Activated naive CD8-positive, alpha-beta T cell treated with anti-CD3 and anti-CD28 coated beads for 36 hours (primary cell): ENCODE data around the gene ARL15. TPM values are rescaled to one million over a fixed set of nuclear protein-coding genes. Genes with fewer than 3 reads are reported as not detected.
A peak's percentile ranks its signal among the peaks of the same experiment; 100 is the strongest.

Experiments used
- DNase-seq: peaks from one replicate; pipeline ENCODE4 v3.0.0; 2021
- H3K27ac Mint-ChIP-seq: one replicate; pipeline ENCODE4 v1.8.0; 2022; ENCODE audit warnings: mild to moderate bottlenecking, moderate library complexity, mixed read lengths
- H3K27me3 Mint-ChIP-seq: one replicate; pipeline ENCODE4 v1.8.0; 2022; ENCODE audit warnings: mild to moderate bottlenecking, mixed read lengths
- H3K36me3 Mint-ChIP-seq: one replicate; pipeline ENCODE4 v1.8.0; 2021; ENCODE audit warnings: mild to moderate bottlenecking, mixed read lengths
- H3K4me1 Mint-ChIP-seq: one replicate; pipeline ENCODE4 v1.8.0; 2021; ENCODE audit warnings: mixed read lengths
- H3K4me3 Mint-ChIP-seq: one replicate; pipeline ENCODE4 v1.8.0; 2022; ENCODE audit warnings: mild to moderate bottlenecking, moderate library complexity, mixed read lengths
- H3K9me3 Mint-ChIP-seq: one replicate; pipeline ENCODE4 v1.8.0; 2022; ENCODE audit warnings: mixed read lengths
- total RNA-seq, 2 experiments: library from RNA; stranded (reverse); gene quantifications; one replicate each; pipeline ENCODE4 v1.2.3, GENCODE V29; 2021

The ARL15 gene
- total RNA-seq, 2 experiments from 2014 or later: 4.1 to 5.5 TPM

DNA sequence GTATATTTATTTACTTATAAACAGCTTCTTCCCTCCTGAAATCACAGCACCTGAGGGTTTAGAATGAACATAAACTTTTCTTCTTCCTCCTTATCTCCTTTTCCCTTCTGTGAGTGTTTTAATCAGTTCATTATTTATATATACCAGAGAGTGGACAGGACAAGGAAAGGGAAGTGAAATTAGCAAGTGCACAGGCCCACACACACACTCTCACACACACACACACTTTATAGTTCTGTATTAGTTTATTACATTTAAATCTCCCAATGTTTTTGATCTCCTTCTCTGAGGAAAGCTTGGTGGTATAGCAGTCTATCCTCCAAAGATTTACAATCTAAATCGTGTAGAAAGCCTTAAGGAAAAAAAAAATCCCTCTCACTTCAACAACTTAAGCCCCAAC is 396.4 kb downstream of the ARL15 start:
- Mint-ChIP-seq H3K9me3 (no peaks in the 10 kb centered on the region), H3K4me1 (no peaks in the 10 kb centered on the region), H3K27me3 (no peaks in the 10 kb centered on the region), H3K27ac (no peak overlapping the region), H3K36me3 (no peaks in the 10 kb centered on the region), H3K4me3 (no peak overlapping the region)
- DNase-seq: no peak

DNA sequence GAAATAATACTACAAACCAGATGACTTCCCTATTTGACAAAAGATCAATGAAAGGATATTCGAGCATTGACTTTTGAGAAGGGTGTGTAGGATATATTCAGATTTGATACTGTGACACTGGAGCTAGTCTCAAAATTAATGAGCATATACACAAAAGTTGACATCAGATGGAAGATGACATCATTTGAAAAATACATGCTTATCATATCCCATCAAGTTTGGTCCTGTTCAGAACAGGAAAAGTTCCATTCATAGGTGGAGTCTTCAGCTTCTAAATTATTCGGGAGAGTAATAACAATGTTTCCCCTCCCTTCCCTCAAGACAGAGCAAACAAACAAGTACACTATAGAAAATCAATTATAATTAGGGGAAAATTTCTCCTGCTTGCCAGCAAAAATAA is 401.6 kb downstream of the ARL15 start:
- H3K4me1 Mint-ChIP-seq: peaks cover 6% of the 10 kb centered on the region
- H3K4me3 Mint-ChIP-seq: no peak overlapping the region
- no peak for DNase-seq
- H3K27me3 Mint-ChIP-seq: no peaks in the 10 kb centered on the region
- H3K9me3 Mint-ChIP-seq: no peaks in the 10 kb centered on the region
- peaks cover 5% of the 10 kb centered on the region for H3K36me3 Mint-ChIP-seq
- H3K27ac Mint-ChIP-seq: no peak overlapping the region

DNA sequence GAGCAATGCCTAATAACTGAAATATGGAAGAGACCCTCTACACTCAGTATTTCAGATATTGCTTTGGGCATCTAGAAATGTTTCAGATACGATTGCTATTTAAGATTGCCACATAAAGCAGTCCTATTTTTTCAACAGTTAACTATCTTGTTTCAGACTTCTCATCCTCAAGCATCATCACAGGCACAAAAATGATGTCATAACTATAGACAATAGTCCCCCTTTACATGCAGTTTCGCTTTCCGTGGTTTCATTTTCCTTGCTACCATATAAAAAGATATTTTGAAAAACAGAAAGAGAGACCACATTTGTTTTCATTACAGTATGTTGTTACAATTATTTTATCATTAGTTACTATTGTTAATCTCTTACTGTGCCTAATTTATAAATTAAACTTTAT is 402.5 kb downstream of the ARL15 start:
- Mint-ChIP-seq H3K36me3 (peaks cover 5% of the 10 kb centered on the region), H3K27ac (no peak overlapping the region), H3K4me1 (peaks cover 6% of the 10 kb centered on the region), H3K27me3 (no peaks in the 10 kb centered on the region), H3K9me3 (no peaks in the 10 kb centered on the region), H3K4me3 (no peak overlapping the region)
- DNase-seq: no peak

DNA sequence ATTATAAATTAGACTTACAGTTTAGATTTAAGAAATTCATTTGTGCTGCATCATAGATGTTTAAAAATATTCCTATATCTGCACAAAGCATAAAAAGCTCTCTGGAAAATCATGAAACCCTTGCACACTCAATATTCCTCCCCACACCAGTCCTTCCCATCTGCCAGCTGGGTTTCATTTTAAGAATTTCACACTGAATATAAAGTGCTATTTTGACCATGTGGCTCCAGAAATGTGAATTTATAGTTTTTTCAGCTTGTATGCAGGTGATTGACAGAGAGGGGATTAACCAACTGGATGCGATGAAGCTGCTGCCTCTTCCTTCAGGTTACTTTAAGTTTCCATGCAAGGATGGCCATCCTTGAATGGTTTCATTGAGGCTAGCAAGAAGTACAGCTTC is 403.6 kb downstream of the ARL15 start:
- no peaks in the 10 kb centered on the region for H3K9me3 Mint-ChIP-seq
- no peaks in the 10 kb centered on the region for H3K27me3 Mint-ChIP-seq
- H3K36me3 Mint-ChIP-seq: peaks cover 5% of the 10 kb centered on the region
- H3K4me3 Mint-ChIP-seq: no peak overlapping the region
- no peak for DNase-seq
- no peak overlapping the region for H3K27ac Mint-ChIP-seq
- peaks cover 6% of the 10 kb centered on the region for H3K4me1 Mint-ChIP-seq

DNA sequence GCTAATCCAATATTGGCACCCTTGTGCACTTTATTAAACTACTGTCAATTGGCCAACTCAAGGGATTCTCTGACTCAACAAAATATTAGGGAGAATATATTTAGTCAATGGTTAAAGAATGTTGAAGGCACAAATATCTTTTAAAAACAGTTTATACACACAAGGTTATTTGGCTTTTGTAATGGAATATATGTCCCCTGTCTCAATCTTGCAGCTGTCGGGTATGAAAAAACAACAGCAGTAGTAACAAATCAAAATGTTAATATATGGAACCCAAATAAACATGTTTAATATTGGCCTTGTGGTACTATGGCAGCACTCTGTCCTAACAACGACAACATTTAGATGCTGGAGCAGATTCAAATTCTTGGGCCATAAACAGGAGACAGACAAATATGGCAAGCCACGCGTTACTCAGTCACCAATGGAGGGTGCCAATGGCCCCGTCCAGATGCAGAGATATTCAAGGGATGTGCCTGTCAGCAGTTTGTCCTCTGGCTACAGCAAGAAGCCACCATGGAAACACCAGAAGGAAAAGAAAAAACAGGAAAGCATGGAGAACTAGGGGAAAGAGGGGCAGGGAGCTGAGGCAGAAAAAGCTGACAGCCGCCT is 408.0 kb downstream of the ARL15 start:
- Mint-ChIP-seq H3K36me3 (peaks cover 4% of the 10 kb centered on the region), H3K4me1 (peaks cover 2% of the 10 kb centered on the region), H3K9me3 (no peaks in the 10 kb centered on the region), H3K27me3 (no peaks in the 10 kb centered on the region), H3K4me3 (no peak overlapping the region), H3K27ac (no peak overlapping the region)
- no peak for DNase-seq

DNA sequence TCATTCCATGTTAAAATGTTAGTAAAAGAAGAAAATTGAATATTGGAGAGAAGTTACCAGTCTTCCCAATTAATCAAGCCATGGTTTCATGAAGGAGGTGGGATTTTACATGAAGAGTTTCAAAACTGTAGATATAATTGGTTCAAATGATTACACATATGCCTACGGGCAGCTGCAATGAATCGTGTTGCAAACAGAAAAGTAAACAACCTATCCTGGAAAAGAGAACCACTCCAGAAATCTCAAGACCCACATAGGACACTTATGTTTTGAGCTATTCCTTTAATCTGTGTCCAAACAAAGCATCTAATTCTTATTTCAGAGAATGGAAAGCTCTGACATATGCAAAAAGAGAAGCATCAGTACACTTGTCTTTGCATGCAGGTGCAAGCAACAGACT is 409.7 kb downstream of the ARL15 start:
- Mint-ChIP-seq H3K27ac (no peak overlapping the region), H3K9me3 (no peaks in the 10 kb centered on the region), H3K36me3 (peaks cover 1% of the 10 kb centered on the region), H3K4me3 (no peak overlapping the region), H3K27me3 (no peaks in the 10 kb centered on the region), H3K4me1 (no peaks in the 10 kb centered on the region)
- DNase-seq: no peak

DNA sequence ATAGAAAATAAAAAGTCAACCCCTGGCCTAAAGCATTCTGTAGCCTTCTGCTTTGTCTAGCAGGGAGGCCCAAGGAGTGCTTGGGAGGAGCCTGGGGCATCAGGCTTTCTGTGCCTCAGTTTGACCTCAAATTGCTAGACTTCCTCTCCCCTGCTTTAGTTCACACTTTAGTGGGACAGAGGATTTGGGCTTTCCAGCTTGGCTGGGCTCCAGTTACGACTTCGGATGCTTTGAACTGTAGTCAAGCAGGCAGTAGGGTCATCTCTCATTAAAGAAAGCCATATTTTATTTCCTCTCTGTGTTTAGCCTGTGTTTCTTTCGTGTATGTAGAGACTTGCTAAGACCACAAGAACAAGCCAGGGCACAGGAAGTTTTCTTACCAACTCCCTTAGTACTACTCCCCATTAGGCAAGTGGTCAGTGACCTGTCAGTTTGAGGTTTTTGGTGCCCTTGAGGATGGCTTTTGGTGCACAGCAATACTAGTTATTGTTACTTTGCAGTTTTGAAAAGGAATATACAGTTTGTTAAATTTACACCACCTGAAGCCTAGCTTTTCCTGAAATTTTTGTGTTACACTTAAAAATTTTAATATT is 415.2 kb downstream of the ARL15 start:
- Mint-ChIP-seq H3K4me1 (no peaks in the 10 kb centered on the region), H3K27ac (no peak overlapping the region), H3K27me3 (no peaks in the 10 kb centered on the region), H3K9me3 (no peaks in the 10 kb centered on the region), H3K4me3 (no peak overlapping the region), H3K36me3 (peaks cover 1% of the 10 kb centered on the region)
- no peak for DNase-seq

DNA sequence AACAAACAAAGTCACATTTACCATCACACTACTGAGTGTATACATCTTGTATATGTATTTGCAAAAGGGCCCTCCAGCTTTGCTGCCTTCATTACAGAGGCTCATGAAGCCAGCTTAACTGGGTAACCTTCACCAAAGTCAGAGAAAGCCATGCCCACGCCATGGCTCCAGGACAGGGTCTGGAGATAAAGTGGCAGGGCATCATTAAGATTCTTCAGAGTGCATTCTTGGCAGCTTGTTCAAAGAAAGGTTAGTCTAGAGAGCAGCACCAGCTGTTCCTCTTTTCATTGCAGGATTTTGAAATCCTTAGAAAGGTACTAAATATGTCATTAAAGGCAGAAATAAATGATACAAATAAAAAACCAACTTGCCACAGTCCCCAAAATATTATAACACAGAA is 416.7 kb downstream of the ARL15 start:
- Mint-ChIP-seq H3K27ac (no peak overlapping the region), H3K36me3 (peaks cover 1% of the 10 kb centered on the region), H3K27me3 (no peaks in the 10 kb centered on the region), H3K4me3 (no peak overlapping the region), H3K4me1 (no peaks in the 10 kb centered on the region), H3K9me3 (no peaks in the 10 kb centered on the region)
- no peak for DNase-seq

DNA sequence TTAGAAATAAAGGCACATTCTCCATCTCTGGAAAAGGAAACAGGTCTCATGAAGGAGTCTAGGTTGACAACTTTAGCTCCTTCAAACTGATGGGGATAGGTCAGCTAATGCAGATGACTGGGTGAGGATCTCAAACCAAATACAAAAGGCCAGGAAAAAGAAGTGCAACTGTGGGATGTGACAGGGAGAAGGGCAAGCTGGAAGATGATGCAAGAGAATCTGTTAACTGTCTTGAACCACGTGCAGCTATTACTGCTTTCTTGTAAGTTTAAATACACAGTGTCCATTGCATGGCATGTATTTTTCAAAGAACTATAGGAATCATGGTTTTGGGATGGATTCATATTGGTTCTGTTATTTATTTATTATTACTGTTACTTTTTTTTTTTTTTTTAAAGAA is 418.1 kb downstream of the ARL15 start:
- Mint-ChIP-seq H3K4me3 (no peak overlapping the region), H3K9me3 (no peaks in the 10 kb centered on the region), H3K27me3 (no peaks in the 10 kb centered on the region), H3K36me3 (no peaks in the 10 kb centered on the region), H3K4me1 (no peaks in the 10 kb centered on the region), H3K27ac (no peak overlapping the region)
- no peak for DNase-seq

DNA sequence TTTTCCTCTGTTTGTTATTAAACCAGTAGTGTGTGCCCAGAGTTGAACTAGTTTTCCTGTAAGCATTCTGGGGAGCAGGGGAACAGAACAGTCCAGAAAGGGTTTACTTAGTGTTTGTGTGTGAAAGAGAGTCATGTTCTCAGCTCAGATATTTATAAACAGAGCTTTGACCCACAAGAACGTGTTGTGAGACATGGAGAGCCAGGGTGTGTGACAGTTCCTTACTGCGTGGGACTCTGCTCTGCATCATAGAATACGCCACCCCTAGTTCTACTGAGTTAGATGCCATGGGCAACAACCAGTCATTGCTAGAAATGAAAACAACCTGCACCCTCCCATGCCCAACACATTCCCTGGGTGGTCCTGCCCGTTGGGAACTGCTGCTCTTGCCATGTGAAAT is 419.2 kb downstream of the ARL15 start:
- no peak overlapping the region for H3K27ac Mint-ChIP-seq
- DNase-seq: no peak
- H3K4me1 Mint-ChIP-seq: no peaks in the 10 kb centered on the region
- no peaks in the 10 kb centered on the region for H3K36me3 Mint-ChIP-seq
- H3K9me3 Mint-ChIP-seq: no peaks in the 10 kb centered on the region
- H3K4me3 Mint-ChIP-seq: no peak overlapping the region
- no peaks in the 10 kb centered on the region for H3K27me3 Mint-ChIP-seq

DNA sequence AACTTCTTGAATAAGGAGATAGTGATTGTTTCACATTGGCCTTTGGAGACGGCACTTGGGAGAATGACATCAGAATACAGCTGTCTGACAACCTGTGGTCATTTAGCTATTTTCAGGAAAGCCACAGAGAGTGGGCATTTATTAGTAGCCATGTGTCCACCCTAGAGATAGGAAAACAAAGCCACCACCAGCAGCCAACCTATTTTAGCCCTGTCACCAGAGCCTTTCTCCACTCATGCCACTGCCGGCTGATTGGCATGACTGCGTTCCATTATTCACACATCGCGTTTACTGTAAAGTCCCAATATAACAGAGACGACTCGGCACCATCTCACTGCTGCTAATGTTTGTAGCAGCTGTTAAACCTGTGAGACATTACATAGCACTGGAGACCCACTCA is 419.9 kb downstream of the ARL15 start:
- H3K9me3 Mint-ChIP-seq: no peaks in the 10 kb centered on the region
- no peaks in the 10 kb centered on the region for H3K27me3 Mint-ChIP-seq
- DNase-seq: no peak
- no peak overlapping the region for H3K27ac Mint-ChIP-seq
- H3K4me1 Mint-ChIP-seq: no peaks in the 10 kb centered on the region
- no peaks in the 10 kb centered on the region for H3K36me3 Mint-ChIP-seq
- H3K4me3 Mint-ChIP-seq: no peak overlapping the region

DNA sequence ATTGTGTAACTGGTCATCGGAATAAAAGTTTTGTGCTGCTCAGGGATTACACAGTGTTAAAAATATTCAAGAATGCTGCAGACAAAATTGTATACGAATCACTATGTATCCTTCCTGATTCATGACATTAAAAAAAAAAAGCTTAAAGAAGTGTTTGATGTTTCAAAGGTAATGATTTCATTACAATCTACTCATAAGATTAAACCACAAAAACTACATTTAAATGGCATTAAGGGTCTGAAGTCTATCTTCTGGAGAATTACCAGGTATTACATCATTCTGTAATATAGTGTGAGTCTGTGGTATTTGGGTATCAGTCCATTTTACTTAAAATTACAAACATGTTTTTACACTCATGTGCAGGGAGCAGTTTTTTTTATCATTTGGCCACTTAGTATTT is 425.5 kb downstream of the ARL15 start:
- peaks cover 13% of the 10 kb centered on the region for H3K4me1 Mint-ChIP-seq
- no peak for DNase-seq
- H3K27ac Mint-ChIP-seq: peak overlapping the region; percentile 77
- peaks cover 3% of the 10 kb centered on the region for H3K36me3 Mint-ChIP-seq
- no peak overlapping the region for H3K4me3 Mint-ChIP-seq
- no peaks in the 10 kb centered on the region for H3K27me3 Mint-ChIP-seq
- H3K9me3 Mint-ChIP-seq: no peaks in the 10 kb centered on the region

DNA sequence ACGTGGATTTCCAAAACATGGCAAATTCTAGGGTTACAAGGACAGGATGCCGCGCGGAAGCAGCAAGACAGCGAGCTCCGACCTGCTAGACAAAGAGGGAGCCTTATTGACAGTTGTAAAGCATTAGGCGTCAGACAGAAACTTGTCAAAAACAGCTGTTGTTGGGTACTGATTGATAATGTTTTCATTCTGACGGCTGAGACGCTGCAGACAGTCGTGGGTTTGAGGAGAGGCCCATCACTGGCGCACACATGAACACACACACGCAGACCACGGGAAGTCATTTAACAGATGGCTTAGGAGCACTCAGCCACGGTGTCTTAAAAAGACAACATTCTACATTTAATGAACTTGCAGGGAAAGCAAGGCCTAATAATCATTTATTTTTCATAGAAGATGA is 426.0 kb downstream of the ARL15 start:
- DNase-seq: no peak
- peaks cover 3% of the 10 kb centered on the region for H3K36me3 Mint-ChIP-seq
- peak overlapping the region; percentile 77 for H3K27ac Mint-ChIP-seq
- H3K9me3 Mint-ChIP-seq: no peaks in the 10 kb centered on the region
- peaks cover 13% of the 10 kb centered on the region for H3K4me1 Mint-ChIP-seq
- no peak overlapping the region for H3K4me3 Mint-ChIP-seq
- H3K27me3 Mint-ChIP-seq: no peaks in the 10 kb centered on the region

DNA sequence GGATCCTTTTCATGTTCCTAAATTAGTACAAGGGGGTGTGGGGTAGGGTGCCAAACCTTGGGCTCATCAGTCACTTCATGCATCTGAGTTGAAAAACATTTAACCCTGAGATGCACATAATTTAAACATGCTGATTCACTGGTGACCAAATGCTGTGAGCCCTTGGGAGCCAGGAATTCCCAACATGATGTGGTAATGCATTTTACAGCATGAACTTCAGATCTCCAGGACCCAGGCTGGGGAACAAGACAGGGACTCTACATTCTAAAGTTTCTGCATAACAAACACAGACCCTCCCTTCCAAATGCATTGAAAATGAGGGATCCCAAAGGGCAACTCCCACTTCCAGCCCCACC is 427.7 kb downstream of the ARL15 start:
- Mint-ChIP-seq H3K4me1 (peaks cover 13% of the 10 kb centered on the region), H3K27me3 (no peaks in the 10 kb centered on the region), H3K36me3 (peaks cover 3% of the 10 kb centered on the region), H3K27ac (no peak overlapping the region), H3K9me3 (no peaks in the 10 kb centered on the region), H3K4me3 (no peak overlapping the region)
- no peak for DNase-seq

DNA sequence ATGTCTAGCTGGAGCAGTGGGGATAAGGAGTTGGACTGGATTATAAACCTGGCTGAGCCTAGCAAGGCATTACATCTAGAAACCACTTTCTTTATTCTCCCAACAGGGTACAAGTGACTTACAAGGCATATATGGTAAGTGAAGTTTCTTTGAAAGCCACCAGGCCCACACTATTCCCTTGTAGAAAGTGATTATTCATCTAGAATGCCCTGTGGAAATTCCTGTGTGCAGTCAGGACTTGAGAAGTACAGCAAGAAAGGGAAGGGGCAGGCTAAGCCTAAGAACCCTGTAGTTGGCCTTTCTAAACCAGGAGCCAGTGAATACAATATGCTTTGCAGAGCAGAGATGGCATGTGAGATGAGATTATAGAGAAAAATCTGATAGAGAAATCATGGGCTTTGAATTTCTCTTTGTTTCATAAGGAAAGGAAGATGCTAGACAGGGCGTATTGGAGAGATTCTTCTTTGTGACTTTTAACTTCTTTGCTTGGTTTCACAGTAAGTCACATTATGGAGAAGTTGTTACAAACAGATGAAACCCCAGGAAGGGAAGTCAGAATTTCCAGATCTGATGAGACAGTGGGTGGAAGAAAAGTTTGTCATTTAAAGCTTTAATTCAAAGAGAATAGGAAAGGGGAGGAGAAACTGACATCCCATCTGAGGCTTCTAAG is 428.2 kb downstream of the ARL15 start:
- no peak overlapping the region for H3K4me3 Mint-ChIP-seq
- no peak for DNase-seq
- H3K27ac Mint-ChIP-seq: peak overlapping the region; percentile 46
- H3K9me3 Mint-ChIP-seq: no peaks in the 10 kb centered on the region
- peaks cover 13% of the 10 kb centered on the region for H3K4me1 Mint-ChIP-seq
- peaks cover 3% of the 10 kb centered on the region for H3K36me3 Mint-ChIP-seq
- H3K27me3 Mint-ChIP-seq: no peaks in the 10 kb centered on the region

DNA sequence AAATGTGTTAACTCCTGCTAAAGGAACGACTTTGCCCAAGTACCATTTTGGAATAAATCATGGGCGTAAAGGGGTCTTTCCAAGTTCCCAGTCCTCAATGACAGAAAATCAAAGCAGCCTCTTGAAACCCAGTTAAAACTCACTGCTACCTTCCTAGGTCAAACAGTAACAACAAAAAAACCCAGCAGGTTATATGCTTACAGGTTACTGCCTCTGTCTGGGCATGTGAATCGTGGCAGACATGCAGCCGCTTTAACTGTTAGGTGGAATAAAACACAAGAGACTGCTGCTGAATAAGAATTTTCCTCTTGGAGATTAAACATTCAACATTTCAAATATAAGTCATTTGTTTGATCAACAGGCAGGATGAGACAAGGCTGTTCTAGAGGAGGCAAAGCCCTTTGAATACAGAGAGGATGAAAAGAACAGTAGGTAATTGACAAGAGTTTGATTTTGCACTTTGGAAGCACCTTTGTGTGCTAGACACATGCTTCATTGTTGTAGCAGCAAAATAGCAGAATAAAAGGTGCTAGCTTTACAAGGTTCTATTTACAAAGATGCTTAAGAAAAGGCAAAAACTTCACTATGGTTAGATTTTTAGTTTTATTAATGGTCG is 430.6 kb downstream of the ARL15 start:
- peaks cover 3% of the 10 kb centered on the region for H3K36me3 Mint-ChIP-seq
- H3K27ac Mint-ChIP-seq: no peak overlapping the region
- peaks cover 10% of the 10 kb centered on the region for H3K4me1 Mint-ChIP-seq
- no peak overlapping the region for H3K4me3 Mint-ChIP-seq
- no peak for DNase-seq
- no peaks in the 10 kb centered on the region for H3K27me3 Mint-ChIP-seq
- H3K9me3 Mint-ChIP-seq: peaks cover 2% of the 10 kb centered on the region
